Measurements from ENCODE around the gene RING1.

The RING1 gene

DNA sequence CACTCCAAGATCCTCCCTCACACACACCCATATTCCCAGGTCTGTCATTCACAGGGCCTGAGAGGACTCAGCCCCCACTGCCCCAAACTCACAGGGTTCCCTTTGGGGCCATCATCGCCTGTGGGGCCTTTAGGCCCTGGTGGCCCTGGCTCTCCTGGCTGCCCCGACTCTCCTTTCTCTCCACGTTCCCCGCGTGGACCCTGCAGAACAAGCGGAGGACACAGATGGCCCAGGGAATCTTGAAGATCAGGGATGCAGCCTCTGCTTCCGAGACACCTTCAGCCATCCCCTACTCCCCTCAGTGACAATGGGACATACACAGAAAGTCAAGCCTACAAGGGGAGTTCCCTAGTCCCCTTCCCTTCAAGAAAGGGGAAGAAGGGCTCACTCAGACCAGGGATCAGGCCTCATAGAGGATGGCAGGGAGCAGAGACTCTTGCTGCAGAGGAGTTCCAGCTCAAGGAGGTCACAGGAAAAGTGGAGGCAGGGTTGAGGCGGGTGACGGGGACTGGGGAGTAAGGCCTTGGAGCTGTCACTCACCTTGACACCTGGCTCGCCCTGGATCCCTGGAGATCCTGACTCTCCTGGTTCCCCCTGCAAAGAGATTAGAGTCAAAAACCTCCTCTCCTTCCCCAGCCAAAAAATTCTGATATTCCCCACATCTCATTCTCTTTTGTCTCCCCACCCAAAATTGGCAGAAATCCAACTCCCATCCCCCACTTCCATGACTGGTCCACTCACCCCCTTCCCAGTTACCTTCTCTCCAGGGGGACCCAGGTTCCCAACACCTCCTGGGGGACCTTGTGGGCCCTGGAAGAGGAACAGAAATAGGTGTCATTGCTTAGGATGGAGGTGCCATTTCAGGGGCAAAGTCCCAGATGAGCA, 38.8 kb upstream of the RING1 start:
- H3K4me3 ChIP-seq (replicated peaks; ENCODE audit: insufficient read depth, low read length), result no peak overlapping the region
- TF ChIP-seq, protein P1, sequence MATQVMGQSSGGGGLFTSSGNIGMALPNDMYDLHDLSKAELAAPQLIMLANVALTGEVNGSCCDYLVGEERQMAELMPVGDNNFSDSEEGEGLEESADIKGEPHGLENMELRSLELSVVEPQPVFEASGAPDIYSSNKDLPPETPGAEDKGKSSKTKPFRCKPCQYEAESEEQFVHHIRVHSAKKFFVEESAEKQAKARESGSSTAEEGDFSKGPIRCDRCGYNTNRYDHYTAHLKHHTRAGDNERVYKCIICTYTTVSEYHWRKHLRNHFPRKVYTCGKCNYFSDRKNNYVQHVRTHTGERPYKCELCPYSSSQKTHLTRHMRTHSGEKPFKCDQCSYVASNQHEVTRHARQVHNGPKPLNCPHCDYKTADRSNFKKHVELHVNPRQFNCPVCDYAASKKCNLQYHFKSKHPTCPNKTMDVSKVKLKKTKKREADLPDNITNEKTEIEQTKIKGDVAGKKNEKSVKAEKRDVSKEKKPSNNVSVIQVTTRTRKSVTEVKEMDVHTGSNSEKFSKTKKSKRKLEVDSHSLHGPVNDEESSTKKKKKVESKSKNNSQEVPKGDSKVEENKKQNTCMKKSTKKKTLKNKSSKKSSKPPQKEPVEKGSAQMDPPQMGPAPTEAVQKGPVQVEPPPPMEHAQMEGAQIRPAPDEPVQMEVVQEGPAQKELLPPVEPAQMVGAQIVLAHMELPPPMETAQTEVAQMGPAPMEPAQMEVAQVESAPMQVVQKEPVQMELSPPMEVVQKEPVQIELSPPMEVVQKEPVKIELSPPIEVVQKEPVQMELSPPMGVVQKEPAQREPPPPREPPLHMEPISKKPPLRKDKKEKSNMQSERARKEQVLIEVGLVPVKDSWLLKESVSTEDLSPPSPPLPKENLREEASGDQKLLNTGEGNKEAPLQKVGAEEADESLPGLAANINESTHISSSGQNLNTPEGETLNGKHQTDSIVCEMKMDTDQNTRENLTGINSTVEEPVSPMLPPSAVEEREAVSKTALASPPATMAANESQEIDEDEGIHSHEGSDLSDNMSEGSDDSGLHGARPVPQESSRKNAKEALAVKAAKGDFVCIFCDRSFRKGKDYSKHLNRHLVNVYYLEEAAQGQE (IDR thresholded peaks at IDR 0.05; ENCODE audit: insufficient replicate concordance, low read depth), result no peak
- TF ChIP-seq GABPA (IDR thresholded peaks at IDR 0.05; ENCODE audit: low read depth) (no peak), SPI1 (IDR thresholded peaks at IDR 0.05; ENCODE audit: borderline replicate concordance, low read depth) (no peak), POLR2AphosphoS5 (IDR thresholded peaks at IDR 0.05; ENCODE audit: low read depth) (no peak)
- TF ChIP-seq, protein P2, sequence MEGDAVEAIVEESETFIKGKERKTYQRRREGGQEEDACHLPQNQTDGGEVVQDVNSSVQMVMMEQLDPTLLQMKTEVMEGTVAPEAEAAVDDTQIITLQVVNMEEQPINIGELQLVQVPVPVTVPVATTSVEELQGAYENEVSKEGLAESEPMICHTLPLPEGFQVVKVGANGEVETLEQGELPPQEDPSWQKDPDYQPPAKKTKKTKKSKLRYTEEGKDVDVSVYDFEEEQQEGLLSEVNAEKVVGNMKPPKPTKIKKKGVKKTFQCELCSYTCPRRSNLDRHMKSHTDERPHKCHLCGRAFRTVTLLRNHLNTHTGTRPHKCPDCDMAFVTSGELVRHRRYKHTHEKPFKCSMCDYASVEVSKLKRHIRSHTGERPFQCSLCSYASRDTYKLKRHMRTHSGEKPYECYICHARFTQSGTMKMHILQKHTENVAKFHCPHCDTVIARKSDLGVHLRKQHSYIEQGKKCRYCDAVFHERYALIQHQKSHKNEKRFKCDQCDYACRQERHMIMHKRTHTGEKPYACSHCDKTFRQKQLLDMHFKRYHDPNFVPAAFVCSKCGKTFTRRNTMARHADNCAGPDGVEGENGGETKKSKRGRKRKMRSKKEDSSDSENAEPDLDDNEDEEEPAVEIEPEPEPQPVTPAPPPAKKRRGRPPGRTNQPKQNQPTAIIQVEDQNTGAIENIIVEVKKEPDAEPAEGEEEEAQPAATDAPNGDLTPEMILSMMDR (IDR thresholded peaks at IDR 0.05; ENCODE audit: insufficient read depth, low read length), result no peak
- H3K27ac ChIP-seq (replicated peaks), result no peak overlapping the region
- H3K27me3 ChIP-seq (ENCODE audit: insufficient read depth, poor library complexity, severe bottlenecking), result no peaks in the 10 kb centered on the region
- no peak for DNase-seq (ENCODE audit: low read depth in 1 of 2, low spot score in 1 of 2)

DNA sequence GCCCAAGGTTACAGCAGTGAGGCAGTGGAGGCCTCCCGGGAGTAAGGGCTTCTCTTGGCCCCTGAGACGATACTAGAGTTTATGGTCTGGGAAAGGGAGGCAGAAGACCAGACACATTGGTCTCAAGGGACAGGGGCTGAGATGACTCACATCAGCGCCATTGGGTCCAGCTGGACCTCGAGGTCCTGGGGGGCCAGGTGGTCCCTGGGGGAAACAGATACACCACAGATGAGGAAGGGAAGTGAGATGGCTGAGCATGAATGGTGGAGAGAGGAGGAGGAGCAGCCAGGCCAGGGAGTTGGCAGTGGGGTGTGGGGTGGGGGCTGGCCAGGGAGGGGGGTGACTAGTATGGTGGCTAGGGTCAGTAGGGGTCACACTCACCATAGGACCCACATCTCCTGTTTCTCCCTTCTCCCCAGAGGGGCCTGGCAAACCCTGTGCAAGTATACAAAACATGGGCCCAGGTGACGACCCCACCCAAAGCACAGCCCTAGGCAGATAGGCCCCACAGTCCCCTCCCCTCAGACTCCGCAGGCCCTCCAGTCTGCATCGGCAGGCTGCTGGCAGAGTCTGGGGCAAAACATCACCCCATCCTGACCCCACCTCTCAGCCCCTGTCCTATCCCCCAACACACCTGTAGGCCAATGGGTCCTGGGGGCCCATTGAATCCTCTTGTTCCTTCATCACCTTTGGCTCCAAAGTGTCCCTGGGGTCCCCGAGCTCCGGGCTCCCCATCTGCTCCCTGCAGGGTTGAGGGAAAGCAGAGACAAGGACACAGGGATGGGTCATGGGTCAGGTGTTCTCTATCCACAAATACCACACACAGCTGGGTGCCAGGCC, 37.9 kb upstream of the RING1 start:
- TF ChIP-seq, protein P2 (IDR thresholded peaks at IDR 0.05; ENCODE audit: insufficient read depth, low read length), result no peak
- TF ChIP-seq SPI1 (IDR thresholded peaks at IDR 0.05; ENCODE audit: borderline replicate concordance, low read depth), result no peak
- DNase-seq (ENCODE audit: low read depth in 1 of 2, low spot score in 1 of 2), result no peak
- H3K4me3 ChIP-seq (replicated peaks; ENCODE audit: insufficient read depth, low read length), result no peak overlapping the region
- no peaks in the 10 kb centered on the region for H3K27me3 ChIP-seq (ENCODE audit: insufficient read depth, poor library complexity, severe bottlenecking)
- no peak overlapping the region for H3K27ac ChIP-seq (replicated peaks)

DNA sequence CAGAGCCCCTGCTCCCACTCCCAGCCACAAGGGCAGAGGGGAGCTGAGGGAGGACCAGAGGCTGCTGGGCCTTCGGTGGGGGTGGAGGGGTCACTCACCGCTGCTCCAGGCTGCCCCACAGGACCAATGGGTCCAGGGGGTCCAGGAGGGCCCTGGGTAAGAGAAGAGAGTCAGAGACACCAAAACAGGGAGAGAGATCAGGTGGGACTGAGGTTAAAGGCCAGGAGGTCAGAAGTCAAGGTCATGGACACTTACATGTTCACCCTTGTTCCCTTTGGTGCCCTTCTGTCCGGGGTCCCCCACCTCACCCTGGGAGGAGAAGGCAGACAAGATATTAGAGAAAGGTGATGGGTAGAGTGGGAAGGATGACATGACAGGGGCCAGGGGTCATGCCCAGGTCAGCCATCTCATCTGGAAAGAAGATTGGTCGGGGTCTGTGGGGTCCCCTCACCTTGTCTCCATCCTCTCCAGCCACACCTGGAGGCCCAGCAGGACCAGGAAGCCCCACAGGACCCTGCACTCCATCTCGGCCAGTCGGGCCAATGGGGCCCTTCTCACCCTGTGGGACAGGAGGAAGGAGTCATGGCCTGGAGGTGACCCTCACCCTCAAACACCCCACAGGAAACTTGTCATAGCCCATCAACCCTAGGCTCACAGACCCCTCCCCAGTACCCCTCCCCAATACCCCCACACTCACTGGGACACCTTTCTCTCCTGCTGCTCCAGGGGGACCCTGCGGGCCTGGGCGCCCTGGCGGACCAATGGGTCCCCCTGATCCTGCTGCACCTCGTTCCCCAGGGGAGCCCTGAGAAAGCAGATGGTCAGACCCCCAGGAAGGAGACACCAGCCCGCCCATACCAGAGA, 37.1 kb upstream of the RING1 start:
- TF ChIP-seq, protein P2 (IDR thresholded peaks at IDR 0.05; ENCODE audit: insufficient read depth, low read length), result no peak
- Histone ChIP-seq H3K4me3 (replicated peaks; ENCODE audit: insufficient read depth, low read length) (no peak overlapping the region), H3K27ac (replicated peaks) (no peak overlapping the region), H3K27me3 (ENCODE audit: insufficient read depth, poor library complexity, severe bottlenecking) (no peaks in the 10 kb centered on the region)
- DNase-seq (ENCODE audit: low read depth in 1 of 2, low spot score in 1 of 2), result no peak

All from HL-60 (cell line).